GM18873 (cell line): ENCODE measurements around the gene SPO11.
"Not testable (repeated sequence)": the region's sequence is repeated elsewhere in the genome, so short reads cannot be mapped to it uniquely, and the experiment has no call there.

Experiments used
- ATAC-seq: cut with Tn5 transposase; IDR thresholded peaks from one replicate; pipeline ENCODE4 v1.9.1; 2021; ENCODE audit warnings: mild to moderate bottlenecking, moderate library complexity, moderate number of reproducible peaks; ENCODE audit not compliant: unreplicated experiment, low FRiP score

Gene SPO11

GRCh38 chr20:57332105-57333089 is 2.8 kb downstream of the SPO11 start:
- no peak for ATAC-seq

- ATAC-seq: no peak
Measured at GRCh38 chr20:57335392-57335791, 5.8 kb downstream of the SPO11 start.

- ATAC-seq: no peak
Measured at GRCh38 chr20:57341663-57342062, 12.1 kb downstream of the SPO11 start.

GRCh38 chr20:57342829-57343228 is 13.2 kb downstream of the SPO11 start:
- no peak for ATAC-seq

GRCh38 chr20:57346477-57346876 is 16.9 kb downstream of the SPO11 start:
- no peak for ATAC-seq

- ATAC-seq: no peak
Measured at GRCh38 chr20:57347393-57347792, 17.8 kb downstream of the SPO11 start.

- not testable (repeated sequence) for ATAC-seq
Measured at GRCh38 chr20:57348200-57348921, 18.8 kb downstream of the SPO11 start.

- not testable (repeated sequence) for ATAC-seq
Measured at GRCh38 chr20:57348922-57349574, 19.4 kb downstream of the SPO11 start.

- ATAC-seq: no peak
Measured at GRCh38 chr20:57350081-57350710, 20.6 kb downstream of the SPO11 start.

GRCh38 chr20:57350726-57351041 is 21.1 kb downstream of the SPO11 start:
- ATAC-seq: not testable (repeated sequence)

GRCh38 chr20:57351042-57351783 is 21.6 kb downstream of the SPO11 start, which contains the start of gene RAE1:
RAE1 (plus strand) TSS chr20:57351255; CDS start chr20:57354039, 2,784 bp downstream.
- no peak for ATAC-seq

- ATAC-seq: no peak
Measured at GRCh38 chr20:57352305-57352704, 22.7 kb downstream of the SPO11 start.

- no peak for ATAC-seq
Measured at GRCh38 chr20:57353351-57353750, 23.7 kb downstream of the SPO11 start.

GRCh38 chr20:57361517-57361916 is 31.9 kb downstream of the SPO11 start:
- no peak for ATAC-seq

- no peak for ATAC-seq
Measured at GRCh38 chr20:57364451-57364850, 34.8 kb downstream of the SPO11 start.

GRCh38 chr20:57369596-57369995 is 40.0 kb downstream of the SPO11 start:
- no peak for ATAC-seq

- ATAC-seq: no peak
Measured at GRCh38 chr20:57370316-57370715, 40.7 kb downstream of the SPO11 start.

GRCh38 chr20:57371363-57371762 is 41.8 kb downstream of the SPO11 start:
- ATAC-seq: no peak

GRCh38 chr20:57372157-57372556 is 42.6 kb downstream of the SPO11 start:
- ATAC-seq: no peak
